ENCODE data around the gene PPP1R3G.
A peak's percentile ranks its signal among the peaks of the same experiment; 100 is the strongest.
"Not testable (repeated sequence)": the region's sequence is repeated elsewhere in the genome, so short reads cannot be mapped to it uniquely, and the experiment has no call there.

PPP1R3G gene

GRCh38 chr6:5084781-5085647 lies at the start of gene PPP1R3G:
PPP1R3G (plus strand) TSS chr6:5085341; CDS start chr6:5085486, 145 bp downstream.
- DNase-seq (ENCODE audit: low read depth), result peak; percentile 69

GRCh38 chr6:5036269-5036668 lies 48.9 kb upstream of the PPP1R3G start:
- peak; percentile 66 for DNase-seq (ENCODE audit: low read depth)

GRCh38 chr6:5041955-5042354 lies 43.2 kb upstream of the PPP1R3G start:
- DNase-seq (ENCODE audit: low read depth), result no peak

GRCh38 chr6:5042436-5042835 lies 42.7 kb upstream of the PPP1R3G start:
- DNase-seq (ENCODE audit: low read depth), result no peak

GRCh38 chr6:5044866-5045265 lies 40.3 kb upstream of the PPP1R3G start:
- peak; percentile 72 for DNase-seq (ENCODE audit: low read depth)

- DNase-seq (ENCODE audit: low read depth), result no peak
Observed at GRCh38 chr6:5045416-5045815, 39.7 kb upstream of the PPP1R3G start.

GRCh38 chr6:5046430-5046829 lies 38.7 kb upstream of the PPP1R3G start:
- no peak for DNase-seq (ENCODE audit: low read depth)

- peak; percentile 47 for DNase-seq (ENCODE audit: low read depth)
Observed at GRCh38 chr6:5050009-5050408, 35.1 kb upstream of the PPP1R3G start.

GRCh38 chr6:5051394-5051793 lies 33.7 kb upstream of the PPP1R3G start:
- no peak for DNase-seq (ENCODE audit: low read depth)

- DNase-seq (ENCODE audit: low read depth), result peak; percentile 76
Observed at GRCh38 chr6:5053038-5053437, 32.1 kb upstream of the PPP1R3G start.

- DNase-seq (ENCODE audit: low read depth), result no peak
Observed at GRCh38 chr6:5053864-5054244, 31.3 kb upstream of the PPP1R3G start.

- peak; percentile 85 for DNase-seq (ENCODE audit: low read depth)
Observed at GRCh38 chr6:5054245-5054873, 30.8 kb upstream of the PPP1R3G start.

GRCh38 chr6:5055118-5055517 lies 30.0 kb upstream of the PPP1R3G start:
- DNase-seq (ENCODE audit: low read depth), result no peak

GRCh38 chr6:5058254-5058653 lies 26.9 kb upstream of the PPP1R3G start:
- DNase-seq (ENCODE audit: low read depth), result peak; percentile 28

GRCh38 chr6:5059036-5059896 lies 25.9 kb upstream of the PPP1R3G start:
- no peak for DNase-seq (ENCODE audit: low read depth)

- DNase-seq (ENCODE audit: low read depth), result not testable (repeated sequence)
Observed at GRCh38 chr6:5060439-5060838, 24.7 kb upstream of the PPP1R3G start.

- DNase-seq (ENCODE audit: low read depth), result no peak
Observed at GRCh38 chr6:5061152-5061551, 24.0 kb upstream of the PPP1R3G start.

GRCh38 chr6:5063617-5064016 lies 21.5 kb upstream of the PPP1R3G start:
- no peak for DNase-seq (ENCODE audit: low read depth)

GRCh38 chr6:5066456-5067093 lies 18.6 kb upstream of the PPP1R3G start:
- DNase-seq (ENCODE audit: low read depth), result no peak

GRCh38 chr6:5067305-5067704 lies 17.8 kb upstream of the PPP1R3G start:
- no peak for DNase-seq (ENCODE audit: low read depth)

GRCh38 chr6:5068153-5068751 lies 16.9 kb upstream of the PPP1R3G start:
- no peak for DNase-seq (ENCODE audit: low read depth)

GRCh38 chr6:5071216-5071615 lies 13.9 kb upstream of the PPP1R3G start:
- DNase-seq (ENCODE audit: low read depth), result no peak
